GM19023 (cell line): ENCODE results near the gene CACNA1S.
A peak's percentile ranks its signal among the peaks of the same experiment; 100 is the strongest.

Experiments
- ATAC-seq: cut with Tn5 transposase; IDR thresholded peaks from one replicate; pipeline ENCODE4 v1.9.1; 2021; ENCODE audit warnings: mild to moderate bottlenecking, moderate library complexity; ENCODE audit not compliant: unreplicated experiment

The CACNA1S gene

GRCh38 chr1:201066986-201067385, 45.2 kb downstream of the CACNA1S start:
- ATAC-seq, result no peak

DNA sequence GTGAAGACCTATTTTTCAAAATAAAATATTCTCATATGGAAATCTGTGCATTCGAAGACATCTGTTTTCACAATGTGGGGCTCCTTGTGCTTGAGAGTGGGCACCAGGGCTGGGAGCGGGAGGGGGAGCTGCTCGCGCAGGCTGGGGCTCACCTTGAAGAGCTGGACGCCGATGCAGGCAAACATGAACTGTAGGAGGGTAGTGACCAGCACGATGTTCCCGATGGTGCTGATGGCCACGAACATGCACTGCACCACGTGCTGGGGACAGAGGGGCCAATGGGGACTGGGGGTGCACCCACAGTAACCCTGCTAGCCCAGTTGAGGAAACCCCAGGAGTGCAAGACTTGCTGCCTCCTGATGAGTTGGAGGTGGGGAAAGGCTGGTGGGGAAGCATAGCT, 46.5 kb downstream of the CACNA1S start:
- no peak for ATAC-seq

- no peak for ATAC-seq
Measured at GRCh38 chr1:201064806-201065205, 47.4 kb downstream of the CACNA1S start.

GRCh38 chr1:201063145-201063544, 49.1 kb downstream of the CACNA1S start:
- no peak for ATAC-seq

GRCh38 chr1:201062511-201063091, 49.6 kb downstream of the CACNA1S start:
- ATAC-seq, result no peak

DNA sequence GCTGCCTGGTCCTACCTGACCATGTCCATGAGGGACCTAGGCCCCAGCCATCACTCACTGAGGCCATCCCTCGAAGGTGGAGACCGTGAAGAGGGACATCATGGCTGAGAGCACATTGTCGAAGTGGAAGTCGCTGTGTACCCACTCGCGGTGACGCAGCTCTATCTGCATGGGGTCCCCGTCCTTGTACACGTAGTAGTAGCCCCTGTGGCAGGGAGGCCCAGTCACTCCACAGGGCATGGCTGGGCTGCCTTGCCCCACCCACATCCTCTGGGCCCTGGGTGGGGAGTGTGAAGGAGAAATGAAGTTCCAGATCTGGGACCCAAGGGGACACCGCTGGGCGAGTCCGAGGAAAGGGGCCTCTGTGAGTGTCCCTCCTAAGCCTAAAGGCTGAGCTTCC, 50.3 kb downstream of the CACNA1S start:
- ATAC-seq, result no peak

- ATAC-seq, result no peak
Measured at GRCh38 chr1:201061049-201061448, 51.2 kb downstream of the CACNA1S start.

GRCh38 chr1:201060586-201060985, 51.6 kb downstream of the CACNA1S start:
- ATAC-seq, result no peak

DNA sequence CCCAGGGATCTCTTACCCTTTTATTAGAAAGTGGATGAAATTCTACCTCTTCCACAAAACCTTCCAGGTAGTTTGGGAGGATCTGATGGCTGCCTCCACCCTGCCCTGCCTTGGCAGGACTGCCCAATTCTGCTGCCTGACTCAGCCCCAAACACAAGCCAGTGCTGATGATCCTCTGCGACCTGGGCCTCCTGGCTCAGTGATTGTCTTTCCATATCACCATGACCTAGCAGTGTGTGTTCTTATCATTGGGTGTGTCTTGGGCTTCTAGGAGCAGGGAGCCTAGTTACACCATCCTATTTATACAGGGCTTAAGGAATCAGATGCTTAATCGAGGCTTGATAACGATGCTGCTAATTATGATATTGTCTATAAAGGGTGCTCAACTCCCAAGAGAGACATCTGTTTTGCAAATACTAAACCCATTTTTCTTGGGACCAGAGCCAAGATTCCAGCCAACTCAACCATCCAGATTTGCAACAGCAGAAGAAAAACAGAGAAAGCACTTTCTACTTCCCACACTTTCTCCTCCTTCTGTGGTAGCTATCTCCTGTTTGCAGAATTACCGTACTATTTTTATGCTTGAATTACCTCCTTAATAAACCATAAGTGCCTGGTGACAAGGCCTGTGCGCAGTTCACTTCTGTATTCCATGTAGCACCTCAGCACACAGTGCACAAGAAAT, 52.2 kb downstream of the CACNA1S start:
- no peak for ATAC-seq

DNA sequence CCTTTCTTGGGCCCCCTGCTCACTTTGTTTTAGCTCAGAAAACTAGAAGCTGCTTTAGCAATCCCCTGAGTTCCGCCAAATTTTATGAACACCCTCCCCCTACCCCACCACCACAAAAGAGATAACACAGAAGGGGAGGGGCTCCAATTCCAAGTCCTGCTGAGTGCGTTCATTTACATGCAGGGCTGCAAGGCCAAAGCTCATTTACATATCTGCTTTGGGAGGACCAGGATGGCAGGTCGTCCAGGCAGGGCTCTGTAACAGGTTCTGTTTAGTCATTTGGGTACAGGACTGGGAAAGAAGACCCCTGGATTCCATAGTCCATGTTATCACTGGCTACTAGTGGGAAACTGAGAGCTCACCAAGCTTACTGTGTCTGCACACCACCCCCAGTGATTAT, 52.8 kb downstream of the CACNA1S start:
- ATAC-seq, result no peak

DNA sequence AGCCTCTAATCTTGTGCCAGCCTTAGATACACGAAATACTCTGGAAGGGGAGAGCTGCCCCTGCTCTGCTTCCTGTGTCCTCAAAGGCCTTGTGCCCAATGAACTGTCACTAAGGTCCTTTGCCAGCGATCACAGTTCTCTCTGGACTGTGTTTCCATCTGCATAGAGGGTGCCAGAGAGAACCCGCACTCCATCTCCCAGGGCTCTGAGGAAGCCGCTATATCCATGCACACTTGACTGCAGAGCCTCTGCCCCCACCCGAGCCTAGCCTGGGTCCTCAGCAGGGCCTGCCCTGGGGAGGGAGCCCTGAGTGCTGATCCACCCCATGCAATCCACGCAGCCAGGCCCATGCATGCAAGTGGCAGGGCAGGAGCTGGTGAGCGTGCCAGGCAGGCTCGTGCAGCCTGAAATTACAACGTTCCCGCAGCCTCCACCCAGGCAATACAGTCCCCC, 58.1 kb downstream of the CACNA1S start:
- no peak for ATAC-seq

DNA sequence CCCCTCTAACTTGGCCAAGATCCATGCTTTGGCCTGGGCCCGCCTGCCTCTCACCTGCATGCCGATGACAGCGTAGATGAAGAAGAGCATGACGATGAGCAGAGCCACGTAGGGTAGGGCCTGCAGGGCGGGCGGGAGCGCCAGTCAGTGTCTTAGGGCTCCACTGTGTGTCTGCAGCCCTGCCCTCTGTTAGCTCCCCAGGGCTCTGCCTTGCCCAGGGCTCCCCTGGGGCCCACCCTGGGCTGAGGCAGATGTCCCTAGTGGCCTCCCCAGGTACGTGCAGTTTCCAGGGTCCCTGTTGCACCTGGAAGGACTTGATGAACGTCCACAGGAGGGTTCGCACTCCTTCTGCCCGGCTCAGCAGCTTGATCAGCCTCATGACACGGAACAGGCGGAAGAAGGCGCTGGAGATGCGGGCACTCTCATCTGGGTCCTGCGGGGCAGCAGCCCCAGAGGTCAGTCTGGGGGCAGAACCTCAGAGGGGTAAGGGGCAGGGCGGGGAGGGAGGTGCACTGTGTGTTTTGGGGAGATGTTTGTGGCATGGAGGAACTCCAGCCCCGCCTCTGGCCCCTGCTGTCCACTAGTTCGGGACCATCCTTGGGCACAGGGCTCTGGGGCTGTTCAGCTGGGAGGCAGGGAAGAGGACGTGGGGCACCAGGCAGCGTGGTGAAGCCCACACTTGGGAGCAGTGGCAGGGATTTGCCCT, 58.9 kb downstream of the CACNA1S start:
- no peak for ATAC-seq

DNA sequence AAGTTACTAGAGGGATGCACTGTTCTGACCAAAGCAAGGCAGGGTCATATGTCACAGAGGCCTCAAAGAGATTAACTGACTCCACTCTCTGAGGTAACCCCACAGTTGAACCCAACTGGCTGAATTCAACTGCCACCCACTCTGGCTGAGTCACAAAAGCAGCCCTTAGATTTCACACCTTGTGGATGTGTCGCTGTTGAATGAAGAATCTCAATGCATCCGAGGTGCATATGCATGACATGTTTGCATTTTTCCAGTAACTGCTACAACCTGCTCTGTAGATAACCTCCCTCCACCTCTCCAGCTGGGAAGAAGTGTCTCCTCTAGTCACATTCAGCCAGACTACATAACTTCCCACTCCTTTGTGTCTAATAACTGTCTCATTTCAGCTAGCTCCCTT, 60.8 kb downstream of the CACNA1S start:
- ATAC-seq, result no peak

GRCh38 chr1:201050515-201051277, 61.5 kb downstream of the CACNA1S start:
- no peak for ATAC-seq

DNA sequence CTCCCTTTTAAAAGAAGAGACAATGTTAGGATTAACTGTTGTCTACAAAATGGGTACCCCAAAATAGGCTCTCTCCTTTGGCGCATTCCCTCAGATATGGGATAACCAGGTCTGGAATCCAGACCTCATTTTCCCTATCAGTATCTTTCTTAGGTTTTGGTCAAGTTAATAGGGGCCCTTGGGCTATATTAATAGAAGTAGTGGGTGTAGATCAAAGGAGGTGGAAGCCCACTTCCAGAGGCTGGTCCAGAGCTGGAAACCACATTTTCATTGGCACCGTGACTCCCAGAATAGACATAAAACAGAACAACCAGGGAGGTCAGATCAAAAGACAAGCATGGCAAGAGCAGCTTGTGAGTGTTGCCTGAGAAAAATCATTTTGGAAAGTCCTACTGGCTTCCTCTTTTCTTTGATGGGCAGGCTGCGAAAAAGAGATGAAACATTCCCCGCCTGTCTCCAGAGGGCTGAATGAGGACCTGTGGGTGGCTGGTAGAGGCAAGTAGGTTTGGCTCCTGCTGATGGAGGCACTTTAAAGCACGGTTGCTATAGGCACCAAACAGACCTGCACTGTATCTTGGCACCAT, 62.9 kb downstream of the CACNA1S start:
- no peak for ATAC-seq

DNA sequence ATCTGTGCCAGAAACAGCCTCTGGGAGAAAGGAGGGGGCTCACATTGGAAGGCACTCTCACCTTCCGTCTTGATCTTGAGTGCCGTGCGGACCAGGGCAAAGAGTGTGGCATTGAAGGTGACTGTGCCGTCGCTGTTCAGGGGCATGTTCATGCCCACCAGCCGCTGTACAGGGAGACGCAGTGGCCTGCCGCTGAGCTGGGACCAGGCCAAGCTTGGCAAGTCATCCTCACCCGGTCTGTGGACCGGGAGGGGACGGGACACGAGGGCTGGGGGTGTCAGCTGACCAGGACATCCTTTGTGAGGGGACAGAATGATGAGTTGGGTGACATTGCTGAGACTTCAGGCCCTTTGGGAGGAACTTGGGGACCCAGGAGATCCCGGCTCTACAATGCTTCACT, 63.7 kb downstream of the CACNA1S start:
- no peak for ATAC-seq

- no peak for ATAC-seq
Measured at GRCh38 chr1:201044119-201044518, 68.1 kb downstream of the CACNA1S start.

DNA sequence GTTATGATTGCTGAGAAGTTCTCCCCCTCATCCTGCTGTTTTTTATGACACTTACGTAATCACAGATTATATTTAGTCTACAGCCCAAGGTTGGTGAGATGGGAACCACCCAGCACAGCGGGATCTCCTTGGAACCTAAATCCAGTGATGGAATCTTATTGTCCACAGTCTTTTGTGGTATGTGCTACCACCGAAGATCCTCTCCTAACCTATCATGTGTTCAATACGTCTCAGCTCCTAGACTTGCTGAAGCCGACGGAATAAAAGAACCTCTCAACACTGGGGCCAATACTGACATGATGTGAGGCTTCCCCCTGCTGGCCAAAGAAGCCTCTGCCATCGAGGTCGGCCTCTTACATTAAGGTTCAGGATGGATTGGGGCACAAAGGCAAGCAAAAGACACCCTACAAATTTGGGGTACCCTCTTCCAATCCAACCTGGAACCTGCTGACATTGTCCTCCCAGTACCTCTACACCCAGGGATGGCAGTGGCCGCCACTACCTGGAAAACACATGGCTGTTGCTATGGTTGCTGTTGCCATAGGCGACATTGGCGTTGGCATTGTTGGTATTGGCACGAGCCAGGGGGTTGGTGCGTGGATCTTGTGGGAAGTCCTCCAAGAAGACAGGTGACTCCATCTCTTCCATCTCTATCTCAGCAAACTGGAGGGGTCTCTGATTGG, 69.3 kb downstream of the CACNA1S start:
- peak; percentile 72 for ATAC-seq

GRCh38 chr1:201041011-201041410, 71.2 kb downstream of the CACNA1S start:
- no peak for ATAC-seq

GRCh38 chr1:201039876-201040275, 72.3 kb downstream of the CACNA1S start:
- no peak for ATAC-seq

DNA sequence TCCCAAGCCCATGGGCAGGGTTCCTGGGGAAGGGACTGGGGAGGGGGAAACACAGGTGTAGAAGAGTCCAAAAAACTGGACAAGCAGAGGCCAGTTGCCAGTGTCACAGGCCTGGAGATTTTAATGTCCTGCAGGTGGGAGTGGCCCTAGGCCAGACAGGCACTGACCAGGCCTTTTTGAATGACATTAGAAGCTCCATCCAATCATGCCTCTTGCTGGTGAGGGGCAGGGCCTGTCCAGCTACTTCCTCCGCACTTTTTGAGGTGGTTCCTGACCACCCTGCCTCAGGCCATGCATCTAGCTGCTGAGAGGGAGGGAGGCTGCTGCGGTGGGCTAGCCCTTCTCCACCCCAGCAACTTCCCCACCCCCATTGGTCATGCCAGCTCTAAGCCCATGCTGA, 72.8 kb downstream of the CACNA1S start:
- ATAC-seq, result no peak
